ENCODE measurements around the gene ARFGAP3.

ARFGAP3 gene

GRCh38 chr22:42889304-42889703, 32.2 kb upstream of the ARFGAP3 start:
- H3K4me1 Mint-ChIP-seq: peaks cover 25% of the 10 kb centered on the region

GRCh38 chr22:42887523-42888507, 30.7 kb upstream of the ARFGAP3 start:
- no peak for DNase-seq
- Mint-ChIP-seq H3K4me3 (no peak overlapping the region), H3K27ac (peak overlapping the region; percentile 56 to 88), H3K4me1 (peaks cover 14% of the 10 kb centered on the region), H3K9me3 (no peaks in the 10 kb centered on the region), H3K27me3 (no peaks in the 10 kb centered on the region)
- ATAC-seq: no peak

More at GRCh38 chr22:42889304-42889703, 32.2 kb upstream of the ARFGAP3 start:
- Mint-ChIP-seq H3K4me3 (peak overlapping the region; percentile 2 to 4), H3K27me3 (no peaks in the 10 kb centered on the region), H3K9me3 (no peaks in the 10 kb centered on the region), H3K27ac (peak overlapping the region in 1 of 2 donors; percentile 42)
- ATAC-seq: peak; percentile 66
- no peak for DNase-seq

DNA sequence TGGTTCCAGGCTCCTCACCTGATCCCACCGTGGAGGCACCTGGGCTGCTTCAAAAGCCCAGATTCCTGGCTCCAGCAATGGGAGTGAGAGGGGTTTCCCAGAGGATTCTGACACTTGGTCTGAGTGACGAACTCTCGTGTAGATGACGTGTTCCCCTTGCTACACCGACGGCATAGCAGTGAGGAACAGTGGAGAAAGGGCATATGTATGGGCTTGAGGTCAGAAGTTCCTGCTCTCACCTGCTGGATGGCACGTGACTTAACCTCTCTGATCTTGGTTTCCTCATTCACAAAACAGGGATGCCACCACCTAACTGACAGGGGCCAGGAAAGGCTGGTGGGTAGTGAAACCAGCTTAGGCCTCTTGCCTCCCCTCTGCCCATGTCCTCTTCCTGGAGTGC, 30.0 kb upstream of the ARFGAP3 start:
- H3K4me3 Mint-ChIP-seq: no peak overlapping the region
- H3K9me3 Mint-ChIP-seq: no peaks in the 10 kb centered on the region
- no peak for DNase-seq
- no peak for ATAC-seq
- no peak overlapping the region for H3K27ac Mint-ChIP-seq
- H3K4me1 Mint-ChIP-seq: peaks cover 14% of the 10 kb centered on the region
- H3K27me3 Mint-ChIP-seq: no peaks in the 10 kb centered on the region

GRCh38 chr22:42885446-42885845, 28.4 kb upstream of the ARFGAP3 start:
- H3K4me1 Mint-ChIP-seq: peaks cover 14% of the 10 kb centered on the region
- H3K27me3 Mint-ChIP-seq: no peaks in the 10 kb centered on the region
- DNase-seq (no peak), ATAC-seq (no peak)
- no peak overlapping the region for H3K4me3 Mint-ChIP-seq
- H3K27ac Mint-ChIP-seq: peak overlapping the region in 1 of 2 donors; percentile 83
- no peaks in the 10 kb centered on the region for H3K9me3 Mint-ChIP-seq

GRCh38 chr22:42884616-42885375, 27.7 kb upstream of the ARFGAP3 start:
- no peak for DNase-seq
- Mint-ChIP-seq H3K27me3 (no peaks in the 10 kb centered on the region), H3K9me3 (no peaks in the 10 kb centered on the region), H3K4me3 (no peak overlapping the region), H3K27ac (peak overlapping the region; percentile 61 to 83), H3K4me1 (peaks cover 14% of the 10 kb centered on the region)
- ATAC-seq: no peak

- no peak for ATAC-seq
- DNase-seq: no peak
- no peaks in the 10 kb centered on the region for H3K27me3 Mint-ChIP-seq
- H3K4me3 Mint-ChIP-seq: no peak overlapping the region
- H3K4me1 Mint-ChIP-seq: peaks cover 7% of the 10 kb centered on the region
- H3K9me3 Mint-ChIP-seq: no peaks in the 10 kb centered on the region
- no peak overlapping the region for H3K27ac Mint-ChIP-seq
These were observed 26.9 kb upstream of the ARFGAP3 start for GRCh38 chr22:42883970-42884369.

GRCh38 chr22:42883121-42883520, 26.0 kb upstream of the ARFGAP3 start:
- peaks cover 3% of the 10 kb centered on the region for H3K4me1 Mint-ChIP-seq
- H3K9me3 Mint-ChIP-seq: no peaks in the 10 kb centered on the region
- no peak overlapping the region for H3K4me3 Mint-ChIP-seq
- no peaks in the 10 kb centered on the region for H3K27me3 Mint-ChIP-seq
- DNase-seq: no peak
- no peak overlapping the region for H3K27ac Mint-ChIP-seq
- ATAC-seq: no peak

DNA sequence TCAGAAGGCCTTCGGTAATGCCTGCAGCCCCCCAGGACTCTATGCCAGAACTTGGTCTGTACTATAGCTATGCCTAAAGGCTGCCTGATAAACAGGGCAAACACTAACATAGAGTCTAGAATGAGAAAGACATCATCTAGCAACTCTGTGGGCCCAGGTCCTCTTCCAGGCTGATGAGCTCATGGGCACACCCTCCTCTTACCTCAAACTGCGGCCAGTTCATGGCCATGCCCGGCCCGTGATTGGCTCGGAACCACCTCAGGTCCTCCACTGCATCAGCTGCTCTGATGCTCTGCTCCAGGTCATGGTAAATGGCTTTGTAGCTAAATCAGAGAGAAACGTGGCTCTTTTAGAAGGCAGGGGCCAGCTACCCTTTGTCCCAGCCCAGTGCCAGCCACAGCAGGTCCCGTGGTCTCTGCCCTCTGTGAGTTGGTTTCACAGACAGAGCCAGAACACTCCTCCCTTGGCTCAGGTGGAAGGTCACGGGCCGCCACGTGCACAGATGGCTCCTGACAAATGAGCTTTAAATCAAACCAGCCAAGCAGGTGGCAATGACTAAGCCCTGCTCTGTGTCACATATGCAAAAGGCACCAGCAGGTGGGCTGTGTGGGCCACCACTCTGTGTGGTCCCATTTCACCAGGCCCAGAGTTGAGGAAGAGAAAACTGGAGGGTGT, 25.0 kb upstream of the ARFGAP3 start:
- DNase-seq (no peak), ATAC-seq (no peak)
- no peaks in the 10 kb centered on the region for H3K27me3 Mint-ChIP-seq
- peak overlapping the region in 1 of 2 donors; percentile 19 for H3K27ac Mint-ChIP-seq
- H3K4me3 Mint-ChIP-seq: no peak overlapping the region
- no peaks in the 10 kb centered on the region for H3K4me1 Mint-ChIP-seq
- H3K9me3 Mint-ChIP-seq: no peaks in the 10 kb centered on the region

- Mint-ChIP-seq H3K27ac (no peak overlapping the region), H3K9me3 (no peaks in the 10 kb centered on the region), H3K4me1 (no peaks in the 10 kb centered on the region), H3K4me3 (no peak overlapping the region), H3K27me3 (no peaks in the 10 kb centered on the region)
- no peak for DNase-seq
- ATAC-seq: no peak
These were observed 24.2 kb upstream of the ARFGAP3 start for GRCh38 chr22:42881298-42881697.

GRCh38 chr22:42880815-42881214, 23.7 kb upstream of the ARFGAP3 start:
- ATAC-seq (no peak), DNase-seq (no peak)
- H3K4me1 Mint-ChIP-seq: no peaks in the 10 kb centered on the region
- no peaks in the 10 kb centered on the region for H3K27me3 Mint-ChIP-seq
- no peaks in the 10 kb centered on the region for H3K9me3 Mint-ChIP-seq
- H3K4me3 Mint-ChIP-seq: no peak overlapping the region
- H3K27ac Mint-ChIP-seq: no peak overlapping the region

DNA sequence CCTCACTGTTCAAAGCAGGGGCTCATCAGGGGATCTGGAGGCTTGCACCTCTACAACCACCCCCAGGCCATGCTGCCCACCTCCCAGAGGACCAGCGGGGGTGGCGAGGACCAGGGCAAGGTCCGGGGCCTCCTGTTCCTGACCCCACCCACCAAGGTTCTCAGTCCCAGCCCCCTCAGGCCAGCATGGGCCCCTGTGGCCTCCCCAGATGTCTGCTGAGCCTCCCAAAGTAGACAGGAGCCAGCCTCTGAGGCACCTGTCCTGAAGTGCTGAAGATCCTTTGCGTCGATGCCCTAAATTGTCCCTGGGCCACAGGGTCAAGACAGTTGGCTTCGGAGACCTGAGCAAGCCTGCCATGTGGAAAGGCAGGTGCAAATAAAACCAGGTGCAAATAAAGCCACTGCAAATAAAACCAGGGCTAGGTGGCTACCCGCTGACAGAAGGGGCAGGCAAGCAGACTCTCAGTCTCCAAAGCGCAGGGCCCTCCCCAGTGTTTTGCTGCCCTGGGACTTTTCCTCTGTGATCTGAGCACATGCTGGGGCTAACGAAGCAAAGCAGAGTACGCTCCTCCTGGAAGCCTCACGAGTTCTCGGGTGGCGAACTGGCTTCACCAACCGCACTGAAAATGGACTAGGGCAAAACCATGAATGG, 22.4 kb upstream of the ARFGAP3 start:
- Mint-ChIP-seq H3K4me3 (no peak overlapping the region), H3K27me3 (no peaks in the 10 kb centered on the region), H3K9me3 (no peaks in the 10 kb centered on the region), H3K4me1 (no peaks in the 10 kb centered on the region), H3K27ac (peak overlapping the region in 1 of 2 donors; percentile 34)
- ATAC-seq (no peak), DNase-seq (no peak)

DNA sequence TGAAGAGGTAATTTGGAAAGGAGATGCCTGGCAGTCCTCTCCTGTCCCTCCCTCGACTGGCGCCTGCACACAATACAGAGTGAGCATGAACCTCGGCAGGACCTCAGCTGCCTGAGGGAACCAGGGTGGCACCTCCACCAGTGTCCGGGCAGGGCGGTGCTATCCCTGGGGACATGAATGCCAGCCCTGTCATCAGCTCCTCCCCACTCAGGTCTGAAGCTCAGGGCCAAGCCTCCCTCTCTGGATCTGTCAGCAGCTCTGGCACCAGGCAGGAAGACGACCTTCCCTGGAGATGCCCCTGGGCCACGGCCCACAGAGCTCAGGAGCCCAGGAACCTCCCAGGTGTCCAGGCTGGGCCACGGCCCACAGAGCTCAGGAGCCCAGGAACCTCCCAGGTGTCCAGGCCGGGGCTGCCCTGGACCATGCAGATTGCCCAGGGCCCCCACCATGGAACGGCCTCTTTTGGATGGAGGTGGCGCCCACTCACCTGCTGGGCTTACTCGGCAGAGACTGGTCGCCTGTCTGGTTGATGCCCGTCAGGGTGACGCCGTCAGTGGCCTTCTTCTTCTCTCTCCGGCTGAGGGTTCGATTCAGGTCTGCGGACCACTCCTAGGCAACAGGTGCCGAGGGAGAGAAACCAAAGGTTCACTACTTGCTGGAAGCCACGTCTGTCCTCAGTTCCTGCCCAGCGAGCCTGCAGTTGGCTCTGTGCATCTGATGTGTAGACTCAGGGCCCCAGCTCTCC, 21.7 kb upstream of the ARFGAP3 start:
- H3K4me3 Mint-ChIP-seq: no peak overlapping the region
- no peak for DNase-seq
- H3K27ac Mint-ChIP-seq: no peak overlapping the region
- no peaks in the 10 kb centered on the region for H3K27me3 Mint-ChIP-seq
- H3K9me3 Mint-ChIP-seq: no peaks in the 10 kb centered on the region
- no peaks in the 10 kb centered on the region for H3K4me1 Mint-ChIP-seq
- ATAC-seq: no peak

DNA sequence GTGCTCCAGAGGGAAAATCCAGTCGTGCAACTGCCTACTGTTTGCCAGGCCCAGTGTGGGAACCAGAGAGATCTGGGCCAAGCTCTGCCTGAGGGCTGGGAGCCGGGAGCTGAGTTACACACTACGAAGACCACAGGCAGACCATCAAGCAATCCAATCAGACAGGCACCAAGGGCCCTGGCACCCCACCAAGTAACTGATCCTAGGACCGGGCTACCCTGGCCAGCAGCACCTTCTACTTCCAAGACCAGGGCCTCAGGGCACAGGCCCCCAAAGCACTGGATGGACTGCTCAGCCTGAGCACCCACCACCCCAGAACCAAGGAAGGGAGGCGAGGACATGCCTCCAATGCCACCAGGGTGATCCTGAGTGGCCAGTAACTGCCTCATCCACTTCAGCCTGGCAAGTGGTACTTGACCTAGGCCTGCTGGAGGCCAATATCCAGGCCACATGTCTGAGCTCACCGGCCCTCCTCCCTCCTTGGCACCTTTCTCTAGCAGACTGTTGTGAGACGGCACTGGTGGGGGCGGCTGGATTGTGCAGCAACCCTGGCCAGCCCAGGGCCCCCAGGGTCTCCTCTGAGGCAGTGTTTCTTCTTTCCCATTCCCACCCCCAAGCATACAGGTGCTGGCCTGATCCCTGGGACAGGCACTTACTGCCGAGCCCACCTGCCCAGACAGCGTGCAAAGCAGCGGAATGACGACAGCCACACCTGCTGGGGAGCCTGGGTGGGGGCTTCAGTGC, 20.7 kb upstream of the ARFGAP3 start:
- DNase-seq (no peak), ATAC-seq (no peak)
- no peaks in the 10 kb centered on the region for H3K4me1 Mint-ChIP-seq
- H3K4me3 Mint-ChIP-seq: no peak overlapping the region
- no peaks in the 10 kb centered on the region for H3K27me3 Mint-ChIP-seq
- no peaks in the 10 kb centered on the region for H3K9me3 Mint-ChIP-seq
- peak overlapping the region in 1 of 2 donors; percentile 88 for H3K27ac Mint-ChIP-seq

DNA sequence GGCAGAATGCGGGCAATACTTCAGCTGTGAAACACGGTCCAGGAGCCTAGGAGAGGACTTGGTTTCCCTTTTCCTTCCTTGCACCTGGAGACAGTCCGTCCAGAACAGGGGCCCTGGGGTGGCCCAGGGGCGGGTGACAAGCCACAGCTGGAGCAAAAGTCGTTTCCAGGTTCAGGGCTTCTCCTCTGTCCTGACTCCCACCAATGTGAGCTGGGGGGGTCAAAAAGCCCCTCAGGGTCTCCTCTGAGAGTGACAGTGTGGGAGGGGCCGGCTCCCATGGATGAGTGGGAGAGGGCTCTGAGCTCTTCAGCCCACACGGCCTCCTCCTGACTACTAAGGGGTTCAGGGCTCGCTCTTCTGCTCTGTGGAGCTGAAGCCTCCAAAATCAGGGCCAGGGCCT, 20.1 kb upstream of the ARFGAP3 start:
- Mint-ChIP-seq H3K4me3 (no peak overlapping the region), H3K27ac (peak overlapping the region in 1 of 2 donors; percentile 88), H3K9me3 (no peaks in the 10 kb centered on the region), H3K27me3 (no peaks in the 10 kb centered on the region), H3K4me1 (no peaks in the 10 kb centered on the region)
- no peak for ATAC-seq
- no peak for DNase-seq

All from stimulated activated naive CD8-positive, alpha-beta T cell treated with anti-CD3 and anti-CD28 coated beads, Interleukin-15, amount 100 ng/mL, for 72 hours (primary cell).